ENCODE measurements around the gene CAPN1. TPM values are rescaled to one million over a fixed set of nuclear protein-coding genes. Genes with fewer than 3 reads are reported as not detected.

Gene CAPN1
- total and polyA plus RNA-seq, 2 of the 4 experiments (the other 2 are of a cell fraction), result 110 to 182 TPM

DNA sequence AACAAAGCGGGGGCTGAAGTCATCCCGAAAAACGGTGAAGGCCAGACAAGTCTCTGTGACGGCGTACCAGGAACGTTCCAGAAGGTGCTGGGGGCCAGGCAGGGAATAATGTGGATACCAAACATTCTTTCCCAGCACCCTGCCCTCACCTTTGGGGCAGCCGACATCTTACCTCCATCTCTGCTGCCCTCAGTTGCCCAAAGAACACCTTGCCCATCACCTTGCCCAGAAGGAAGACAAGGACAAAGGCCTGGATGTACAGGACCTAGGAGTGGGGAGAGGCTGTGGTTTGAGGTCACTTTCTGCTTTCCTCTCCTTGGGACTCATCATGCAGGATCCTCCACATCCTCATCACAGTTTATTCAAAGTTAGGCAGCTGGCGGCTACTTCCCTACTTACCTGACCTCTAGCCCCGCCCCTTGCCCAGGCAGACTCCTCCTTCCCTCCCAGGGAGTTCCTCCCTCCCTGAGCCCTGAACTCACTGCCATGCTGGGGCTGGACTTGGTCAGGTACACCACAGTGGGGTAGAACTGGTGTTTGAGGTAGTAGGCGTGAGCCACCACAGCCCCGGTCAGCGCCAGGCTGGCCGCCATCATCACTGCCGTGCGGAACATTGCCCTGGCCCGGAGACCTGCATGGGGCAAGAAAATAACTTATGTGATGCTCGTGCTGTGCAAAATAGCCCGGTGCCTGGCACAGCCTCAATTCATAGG, 48.6 kb upstream of the CAPN1 start:
- Histone ChIP-seq H3K4ac (ENCODE audit: low read depth, low read length) (peak overlapping the region; percentile 55), H3K23ac (ENCODE audit: low read depth, low read length) (peak overlapping the region; percentile 50; the same call in 1 of the 2 replicates), H2BK15ac (ENCODE audit: low read depth, low read length) (no peak overlapping the region), H4K8ac (ENCODE audit: low read depth in 2 of 2, low read length in 2 of 2) (peak overlapping the region; percentile 12 to 43; a peak in 2 of 4 replicates), H3K9me3 (ENCODE audit: control insufficient read depth, insufficient read depth, low read length) (no peaks in the 10 kb centered on the region), H3K79me1 (ENCODE audit: low read depth in 1 of 2, low read length in 2 of 2) (peaks cover 21 to 43% of the 10 kb centered on the region in 2 experiments), H2BK5ac (ENCODE audit: low read depth, low read length, poor library complexity, severe bottlenecking) (no peak overlapping the region), H2BK120ac (ENCODE audit: low read depth, low read length) (no peak overlapping the region), H2AK9ac (replicated peaks; ENCODE audit: low read depth, low read length, poor library complexity) (peak overlapping the region; percentile 98), H3K27me3 (ENCODE audit: control insufficient read depth, insufficient read depth, low read length) (no peaks in the 10 kb centered on the region), H4K5ac (ENCODE audit: low read depth, low read length) (0 out of 2 replicates have a peak overlapping the region, but pooled peaks have one; percentile 8), H2BK20ac (ENCODE audit: low read depth, low read length) (no peak overlapping the region), H4K91ac (ENCODE audit: insufficient read depth, low read depth, low read length) (no peak overlapping the region), H2AK5ac (ENCODE audit: low read depth, low read length) (peak overlapping the region; percentile 90; the same call in 1 of the 2 replicates), H2AFZ (replicated peaks; ENCODE audit: low read length, poor library complexity) (peak overlapping the region; percentile 26), H3K9me1 (ENCODE audit: insufficient read depth, low read length) (peaks cover 21% of the 10 kb centered on the region), H3K27ac (ENCODE audit: insufficient read depth, low read length) (peak overlapping the region; percentile 99), H3K9ac (ENCODE audit: low read depth, low read length) (peak overlapping the region; percentile 99), H3K14ac (replicated peaks; ENCODE audit: low read depth, low read length) (0 out of 2 replicates have a peak overlapping the region, but pooled peaks have one; percentile 30), H3K56ac (ENCODE audit: extremely low read depth, insufficient read depth, low read length) (no peak overlapping the region), H4K20me1 (ENCODE audit: insufficient read depth, low read length) (peaks cover 28% of the 10 kb centered on the region), H3K18ac (ENCODE audit: low read depth, low read length) (no peak overlapping the region), H3K36me3 (ENCODE audit: control insufficient read depth, insufficient read depth, low read length) (peaks cover 45% of the 10 kb centered on the region), H3K4me3 (ENCODE audit: insufficient read depth, low read depth, low read length) (peak overlapping the region; percentile 63), H3K4me2 (ENCODE audit: low read depth, low read length) (peak overlapping the region; percentile 93), H3K4me1 (ENCODE audit: control insufficient read depth, insufficient read depth, low read length) (peaks cover 6% of the 10 kb centered on the region; the same call in 1 of the 2 replicates)
- intact Hi-C loops (cut with micrococcal nuclease), result no loop called here
- ChIA-PET POLR2A (ENCODE audit: unreplicated experiment) (no interaction called here), CTCF (interaction anchor here (0.5 kb wide), 1 partner anchor 55 kb away, joined by 3 read pairs; no protein-coding TSS in a partner anchor)
- DNase-seq (no peak), ATAC-seq (ENCODE audit: low read depth) (no peak)
- WGBS, 2 experiments (ENCODE audit: extremely low coverage in 2 of 2, insufficient read length in 1 of 2), result no CpG with 5 or more reads among the region's 18 CpGs
- dilution Hi-C loops (cut with HindIII; ENCODE audit: low sequenced_read_pairs, unreplicated experiment), result no loop called here
- BruUV-seq (replicated peaks), result no TSS peak
- TF ChIP-seq, protein P1, sequence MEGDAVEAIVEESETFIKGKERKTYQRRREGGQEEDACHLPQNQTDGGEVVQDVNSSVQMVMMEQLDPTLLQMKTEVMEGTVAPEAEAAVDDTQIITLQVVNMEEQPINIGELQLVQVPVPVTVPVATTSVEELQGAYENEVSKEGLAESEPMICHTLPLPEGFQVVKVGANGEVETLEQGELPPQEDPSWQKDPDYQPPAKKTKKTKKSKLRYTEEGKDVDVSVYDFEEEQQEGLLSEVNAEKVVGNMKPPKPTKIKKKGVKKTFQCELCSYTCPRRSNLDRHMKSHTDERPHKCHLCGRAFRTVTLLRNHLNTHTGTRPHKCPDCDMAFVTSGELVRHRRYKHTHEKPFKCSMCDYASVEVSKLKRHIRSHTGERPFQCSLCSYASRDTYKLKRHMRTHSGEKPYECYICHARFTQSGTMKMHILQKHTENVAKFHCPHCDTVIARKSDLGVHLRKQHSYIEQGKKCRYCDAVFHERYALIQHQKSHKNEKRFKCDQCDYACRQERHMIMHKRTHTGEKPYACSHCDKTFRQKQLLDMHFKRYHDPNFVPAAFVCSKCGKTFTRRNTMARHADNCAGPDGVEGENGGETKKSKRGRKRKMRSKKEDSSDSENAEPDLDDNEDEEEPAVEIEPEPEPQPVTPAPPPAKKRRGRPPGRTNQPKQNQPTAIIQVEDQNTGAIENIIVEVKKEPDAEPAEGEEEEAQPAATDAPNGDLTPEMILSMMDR (conservative IDR thresholded peaks at IDR 0.05; ENCODE audit: low read depth, low read length), result no peak
- no peak for TF ChIP-seq NFE2L2 (IDR thresholded peaks at IDR 0.05; ENCODE audit: low read depth, low read length)
- no peak for TF ChIP-seq FOS (IDR thresholded peaks at IDR 0.05; ENCODE audit: low read depth, low read length)
- no peak for TF ChIP-seq BHLHE40 (IDR thresholded peaks at IDR 0.05; ENCODE audit: low read depth, low read length)
- TF ChIP-seq SMC3 (IDR thresholded peaks at IDR 0.05; ENCODE audit: low read depth, low read length), result no peak
- TF ChIP-seq POLR2A (IDR thresholded peaks at IDR 0.05; ENCODE audit: low read depth, low read length), result no peak
- no peak for TF ChIP-seq MXI1 (IDR thresholded peaks at IDR 0.05; ENCODE audit: borderline replicate concordance, low read depth, low read length)
- no peak for TF ChIP-seq CHD1 (IDR thresholded peaks at IDR 0.05; ENCODE audit: low read depth, low read length)
- in situ Hi-C loops (cut with MboI; ENCODE audit: low sequenced_read_pairs), result no loop called here
